Measurements from ENCODE around the gene ZDBF2.
"Not testable (repeated sequence)": the region's sequence is repeated elsewhere in the genome, so short reads cannot be mapped to it uniquely, and the experiment has no call there.

ZDBF2 gene

GRCh38 chr2:206273905-206274304 lies 558 bp upstream of the ZDBF2 start:
- H3K27me3 Mint-ChIP-seq (ENCODE audit: low read depth): peaks cover 78% of the 10 kb centered on the region
- H3K27ac Mint-ChIP-seq: peak overlapping the region; percentile 82
- peaks cover 3% of the 10 kb centered on the region for H3K9me3 Mint-ChIP-seq
- peaks cover 5% of the 10 kb centered on the region for H3K36me3 Mint-ChIP-seq (ENCODE audit: low read depth)
- peaks cover 22% of the 10 kb centered on the region for H3K4me1 Mint-ChIP-seq (ENCODE audit: low read depth)
- peak overlapping the region; percentile 85 for H3K4me3 Mint-ChIP-seq

- H3K27me3 Mint-ChIP-seq (ENCODE audit: low read depth): peaks cover 65% of the 10 kb centered on the region
- H3K36me3 Mint-ChIP-seq (ENCODE audit: low read depth): peaks cover 5% of the 10 kb centered on the region
- peak overlapping the region; percentile 87 for H3K4me3 Mint-ChIP-seq
- peak overlapping the region; percentile 93 for H3K27ac Mint-ChIP-seq
- H3K9me3 Mint-ChIP-seq: peaks cover 3% of the 10 kb centered on the region
- peaks cover 22% of the 10 kb centered on the region for H3K4me1 Mint-ChIP-seq (ENCODE audit: low read depth)
These were observed 1.0 kb downstream of the ZDBF2 start for GRCh38 chr2:206275312-206276055.

- peaks cover 56% of the 10 kb centered on the region for H3K27me3 Mint-ChIP-seq (ENCODE audit: low read depth)
- H3K9me3 Mint-ChIP-seq: peaks cover 3% of the 10 kb centered on the region
- peaks cover 22% of the 10 kb centered on the region for H3K4me1 Mint-ChIP-seq (ENCODE audit: low read depth)
- H3K4me3 Mint-ChIP-seq: peak overlapping the region; percentile 87
- H3K36me3 Mint-ChIP-seq (ENCODE audit: low read depth): peaks cover 5% of the 10 kb centered on the region
- H3K27ac Mint-ChIP-seq: peak overlapping the region; percentile 93
These were observed 1.9 kb downstream of the ZDBF2 start for GRCh38 chr2:206276169-206276942.

- Mint-ChIP-seq H3K27me3 (ENCODE audit: low read depth) (peaks cover 47% of the 10 kb centered on the region), H3K36me3 (ENCODE audit: low read depth) (peaks cover 10% of the 10 kb centered on the region), H3K4me3 (no peak overlapping the region), H3K9me3 (peaks cover 3% of the 10 kb centered on the region), H3K4me1 (ENCODE audit: low read depth) (peaks cover 22% of the 10 kb centered on the region), H3K27ac (no peak overlapping the region)
These were observed 3.0 kb downstream of the ZDBF2 start for GRCh38 chr2:206277503-206277902.

- peaks cover 37% of the 10 kb centered on the region for H3K36me3 Mint-ChIP-seq (ENCODE audit: low read depth)
- H3K4me3 Mint-ChIP-seq: no peak overlapping the region
- H3K27ac Mint-ChIP-seq: no peak overlapping the region
- H3K27me3 Mint-ChIP-seq (ENCODE audit: low read depth): peaks cover 9% of the 10 kb centered on the region
- H3K4me1 Mint-ChIP-seq (ENCODE audit: low read depth): no peaks in the 10 kb centered on the region
- peaks cover 16% of the 10 kb centered on the region for H3K9me3 Mint-ChIP-seq
These were observed 8.3 kb downstream of the ZDBF2 start for GRCh38 chr2:206282746-206283145.

GRCh38 chr2:206287197-206287596 lies 12.7 kb downstream of the ZDBF2 start:
- H3K9me3 Mint-ChIP-seq: peaks cover 24% of the 10 kb centered on the region
- H3K36me3 Mint-ChIP-seq (ENCODE audit: low read depth): peaks cover 58% of the 10 kb centered on the region
- no peak overlapping the region for H3K27ac Mint-ChIP-seq
- no peaks in the 10 kb centered on the region for H3K4me1 Mint-ChIP-seq (ENCODE audit: low read depth)
- no peak overlapping the region for H3K4me3 Mint-ChIP-seq
- no peaks in the 10 kb centered on the region for H3K27me3 Mint-ChIP-seq (ENCODE audit: low read depth)

GRCh38 chr2:206289391-206289790 lies 14.9 kb downstream of the ZDBF2 start:
- no peaks in the 10 kb centered on the region for H3K4me1 Mint-ChIP-seq (ENCODE audit: low read depth)
- no peaks in the 10 kb centered on the region for H3K27me3 Mint-ChIP-seq (ENCODE audit: low read depth)
- no peak overlapping the region for H3K4me3 Mint-ChIP-seq
- H3K27ac Mint-ChIP-seq: no peak overlapping the region
- H3K9me3 Mint-ChIP-seq: peaks cover 24% of the 10 kb centered on the region
- H3K36me3 Mint-ChIP-seq (ENCODE audit: low read depth): peaks cover 46% of the 10 kb centered on the region

- Mint-ChIP-seq H3K27ac (no peak overlapping the region), H3K36me3 (ENCODE audit: low read depth) (peaks cover 9% of the 10 kb centered on the region), H3K9me3 (no peaks in the 10 kb centered on the region), H3K4me3 (no peak overlapping the region), H3K4me1 (ENCODE audit: low read depth) (no peaks in the 10 kb centered on the region), H3K27me3 (ENCODE audit: low read depth) (no peaks in the 10 kb centered on the region)
These were observed 21.7 kb downstream of the ZDBF2 start for GRCh38 chr2:206296128-206296527.

GRCh38 chr2:206299608-206300007 lies 25.1 kb downstream of the ZDBF2 start:
- not testable (repeated sequence) for H3K27ac Mint-ChIP-seq; H3K36me3 Mint-ChIP-seq (ENCODE audit: low read depth); H3K27me3 Mint-ChIP-seq (ENCODE audit: low read depth); H3K4me1 Mint-ChIP-seq (ENCODE audit: low read depth); H3K9me3 Mint-ChIP-seq; H3K4me3 Mint-ChIP-seq

GRCh38 chr2:206305523-206306245 lies 31.2 kb downstream of the ZDBF2 start:
- H3K4me3 Mint-ChIP-seq: no peak overlapping the region
- no peaks in the 10 kb centered on the region for H3K27me3 Mint-ChIP-seq (ENCODE audit: low read depth)
- peaks cover 19% of the 10 kb centered on the region for H3K36me3 Mint-ChIP-seq (ENCODE audit: low read depth)
- H3K4me1 Mint-ChIP-seq (ENCODE audit: low read depth): no peaks in the 10 kb centered on the region
- H3K9me3 Mint-ChIP-seq: peaks cover 18% of the 10 kb centered on the region
- no peak overlapping the region for H3K27ac Mint-ChIP-seq

GRCh38 chr2:206311026-206311425 lies 36.6 kb downstream of the ZDBF2 start:
- Mint-ChIP-seq H3K36me3 (ENCODE audit: low read depth) (peaks cover 15% of the 10 kb centered on the region), H3K27me3 (ENCODE audit: low read depth) (no peaks in the 10 kb centered on the region), H3K4me1 (ENCODE audit: low read depth) (no peaks in the 10 kb centered on the region), H3K27ac (no peak overlapping the region), H3K4me3 (no peak overlapping the region), H3K9me3 (peaks cover 18% of the 10 kb centered on the region)

GRCh38 chr2:206316141-206316540 lies 41.7 kb downstream of the ZDBF2 start:
- peaks cover 5% of the 10 kb centered on the region for H3K36me3 Mint-ChIP-seq (ENCODE audit: low read depth)
- no peak overlapping the region for H3K27ac Mint-ChIP-seq
- no peaks in the 10 kb centered on the region for H3K4me1 Mint-ChIP-seq (ENCODE audit: low read depth)
- peaks cover 7% of the 10 kb centered on the region for H3K9me3 Mint-ChIP-seq
- H3K4me3 Mint-ChIP-seq: no peak overlapping the region
- no peaks in the 10 kb centered on the region for H3K27me3 Mint-ChIP-seq (ENCODE audit: low read depth)

- Mint-ChIP-seq H3K4me3 (no peak overlapping the region), H3K4me1 (ENCODE audit: low read depth) (no peaks in the 10 kb centered on the region), H3K27me3 (ENCODE audit: low read depth) (no peaks in the 10 kb centered on the region), H3K27ac (no peak overlapping the region), H3K36me3 (ENCODE audit: low read depth) (peaks cover 2% of the 10 kb centered on the region), H3K9me3 (peaks cover 7% of the 10 kb centered on the region)
These were observed 48.6 kb downstream of the ZDBF2 start for GRCh38 chr2:206323033-206323432.

GRCh38 chr2:206323486-206323885 lies 49.0 kb downstream of the ZDBF2 start:
- H3K36me3 Mint-ChIP-seq (ENCODE audit: low read depth): peaks cover 2% of the 10 kb centered on the region
- no peaks in the 10 kb centered on the region for H3K4me1 Mint-ChIP-seq (ENCODE audit: low read depth)
- H3K27me3 Mint-ChIP-seq (ENCODE audit: low read depth): no peaks in the 10 kb centered on the region
- peaks cover 7% of the 10 kb centered on the region for H3K9me3 Mint-ChIP-seq
- H3K27ac Mint-ChIP-seq: no peak overlapping the region
- H3K4me3 Mint-ChIP-seq: no peak overlapping the region

Measured in T-helper 1 cell treated with Interleukin-12 subunit alpha and Interleukin-12 subunit beta and Interleukin-4 antibody, amounts not matched to agents 30 μg/mL and 1 μg/mL, for 36 hours (primary cell).